Measurements from ENCODE around the gene ITPKC.

- no peak for TF ChIP-seq POLR2A (IDR thresholded peaks at IDR 0.05; ENCODE audit: insufficient read depth in 1 of 2, low read depth in 2 of 2, low read length in 2 of 2)
- no peak for TF ChIP-seq GPBP1L1 (CRISPR knock-in tag; IDR thresholded peaks at IDR 0.05)
- no peak for TF ChIP-seq CTCF (CRISPR knock-in tag; IDR thresholded peaks at IDR 0.05)
- no peak for TF ChIP-seq HBP1 (CRISPR knock-in tag; IDR thresholded peaks at IDR 0.05; ENCODE audit: low read depth)
- no peak for TF ChIP-seq MAX (IDR thresholded peaks at IDR 0.05)
- TF ChIP-seq ZBTB44 (CRISPR knock-in tag; IDR thresholded peaks at IDR 0.05) = no peak
- no peak for TF ChIP-seq ZNF598 (CRISPR knock-in tag; IDR thresholded peaks at IDR 0.05; ENCODE audit: borderline replicate concordance)
- no peak for TF ChIP-seq RXRA (CRISPR knock-in tag; IDR thresholded peaks at IDR 0.05)
- TF ChIP-seq TCF7L2 (IDR thresholded peaks at IDR 0.05; ENCODE audit: low read depth, low read length) = no peak
Observed at GRCh38 chr19:40701758-40702157, 15.2 kb upstream of the ITPKC start.

All from HepG2 (cell line).